Breast epithelium (tissue), 4 donors: Measurements from ENCODE around the gene MCRS1. TPM values are rescaled to one million over a fixed set of nuclear protein-coding genes. Genes with fewer than 3 reads are reported as not detected.
A peak's percentile ranks its signal among the peaks of the same experiment; 100 is the strongest.
"Not testable (repeated sequence)": the region's sequence is repeated elsewhere in the genome, so short reads cannot be mapped to it uniquely, and the experiment has no call there.

ENCODE experiments used
- DNase-seq, 2 donors: peaks; one replicate each; pipeline ENCODE4 v3.0.0-alpha.2; 2019; ENCODE audit warnings: low spot score in 2 of 2
- H3K27ac ChIP-seq, 2 donors: fragments of 200-600 bp; sonication (generic) in 1 of 2; one replicate each; pipeline ENCODE4 v1.5.1; 2016 to 2019; ENCODE audit warnings: mild to moderate bottlenecking in 1 of 2
- H3K27me3 ChIP-seq, 2 donors: fragments of 200-600 bp; sonication (generic) in 1 of 2; one replicate each; pipeline versions ENCODE4 v1.5.1 to v1.6.0; 2017 to 2019; ENCODE audit warnings: control low read depth in 1 of 2, mild to moderate bottlenecking in 1 of 2
- H3K36me3 ChIP-seq: fragments of 200-600 bp; one replicate; pipeline ENCODE4 v1.5.1; 2019
- H3K4me1 ChIP-seq, 2 donors: fragments of 200-600 bp; sonication (generic); one replicate each; pipeline ENCODE4 v1.5.1; 2016 to 2019; ENCODE audit warnings: control low read depth in 1 of 2
- H3K4me3 ChIP-seq, 3 donors: fragments of 200-600 bp; sonication (generic); 1 replicate in 2 of 3; 2 replicates in 1 of 3; pipeline ENCODE4 v1.5.1; 2016 to 2019; ENCODE audit warnings: mild to moderate bottlenecking in 3 of 3, moderate library complexity in 2 of 3
- H3K9me3 ChIP-seq, 2 donors: fragments of 200-600 bp; sonication (generic) in 1 of 2; one replicate each; pipeline ENCODE4 v1.5.1; 2016 to 2019; ENCODE audit warnings: control low read depth in 1 of 2
- POLR2A ChIP-seq: fragments of 450-650 bp; IDR thresholded peaks from one replicate; pipeline ENCODE4 v1.6.1; 2016; ENCODE audit warnings: antibody characterized with exemption, mild to moderate bottlenecking, moderate library complexity
- POLR2AphosphoS5 ChIP-seq, 3 donors: sonication (generic); formaldehyde crosslinking; IDR thresholded peaks; one replicate each; pipeline ENCODE4 v1.6.1; 2017; ENCODE audit warnings: antibody characterized with exemption in 3 of 3
- intact Hi-C: fragments of 100-400 bp; cut with DNase I; formaldehyde crosslinking; loops from one replicate; pipeline ENCODE4 v1.15.1; 2023; ENCODE audit warnings: low total_unique reads
- total RNA-seq, 3 donors: library from RNA; depleted of rRNA; stranded (reverse); fragments of >200 nt; gene quantifications; one replicate each; pipeline ENCODE4 v1.1.0, GENCODE V29; 2016
- TF ChIP-seq, protein P1 (sequence below), 3 donors: fragments of 450-650 bp; IDR thresholded peaks; one replicate each; pipeline ENCODE4 v1.5.1; 2016 to 2017; ENCODE audit warnings: antibody characterized with exemption in 3 of 3, mild to moderate bottlenecking in 3 of 3, moderate library complexity in 3 of 3

The MCRS1 gene
- total RNA-seq, 3 donors from 2014 or later = 37.6 to 52.4 (median 52.1) TPM

DNA sequence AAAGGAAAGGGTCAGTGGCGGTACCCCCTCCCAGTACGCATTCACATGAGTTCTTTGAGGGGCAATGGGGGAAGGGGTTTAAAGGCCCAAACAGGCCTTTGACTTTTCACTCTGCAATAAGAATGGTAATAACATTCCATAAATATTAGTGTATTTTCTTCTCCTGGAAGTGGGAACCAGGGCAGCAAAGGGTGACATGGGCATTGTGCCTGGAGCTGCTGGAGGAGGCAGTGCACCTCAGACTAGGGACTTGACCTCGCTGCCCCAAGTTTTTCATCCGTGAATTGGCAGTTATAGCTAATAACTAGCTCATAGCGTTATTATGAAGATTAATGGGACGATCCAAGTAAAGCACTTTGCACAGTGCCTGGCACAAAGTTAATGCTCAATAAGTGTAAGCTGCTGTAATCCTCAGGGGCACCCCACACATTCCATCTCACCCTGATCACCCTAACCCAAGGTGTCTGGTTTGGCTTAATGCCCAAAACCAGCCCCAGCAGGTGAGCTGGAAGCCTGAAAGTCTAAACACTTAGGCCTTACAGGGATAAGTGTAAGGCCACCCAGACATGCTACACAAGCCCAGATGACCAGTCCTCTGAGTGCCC, 31.9 kb downstream of the MCRS1 start:
- H3K4me1 ChIP-seq = peaks cover 0 to 11% of the 10 kb centered on the region in 2 donors
- H3K9me3 ChIP-seq = no peaks in the 10 kb centered on the region
- peaks cover 2 to 12% of the 10 kb centered on the region in 2 donors for H3K27me3 ChIP-seq
- no peak overlapping the region for H3K4me3 ChIP-seq
- H3K36me3 ChIP-seq = no peaks in the 10 kb centered on the region
- peak in 1 of 2 donors; percentile 13 for DNase-seq
- TF ChIP-seq, protein P1, sequence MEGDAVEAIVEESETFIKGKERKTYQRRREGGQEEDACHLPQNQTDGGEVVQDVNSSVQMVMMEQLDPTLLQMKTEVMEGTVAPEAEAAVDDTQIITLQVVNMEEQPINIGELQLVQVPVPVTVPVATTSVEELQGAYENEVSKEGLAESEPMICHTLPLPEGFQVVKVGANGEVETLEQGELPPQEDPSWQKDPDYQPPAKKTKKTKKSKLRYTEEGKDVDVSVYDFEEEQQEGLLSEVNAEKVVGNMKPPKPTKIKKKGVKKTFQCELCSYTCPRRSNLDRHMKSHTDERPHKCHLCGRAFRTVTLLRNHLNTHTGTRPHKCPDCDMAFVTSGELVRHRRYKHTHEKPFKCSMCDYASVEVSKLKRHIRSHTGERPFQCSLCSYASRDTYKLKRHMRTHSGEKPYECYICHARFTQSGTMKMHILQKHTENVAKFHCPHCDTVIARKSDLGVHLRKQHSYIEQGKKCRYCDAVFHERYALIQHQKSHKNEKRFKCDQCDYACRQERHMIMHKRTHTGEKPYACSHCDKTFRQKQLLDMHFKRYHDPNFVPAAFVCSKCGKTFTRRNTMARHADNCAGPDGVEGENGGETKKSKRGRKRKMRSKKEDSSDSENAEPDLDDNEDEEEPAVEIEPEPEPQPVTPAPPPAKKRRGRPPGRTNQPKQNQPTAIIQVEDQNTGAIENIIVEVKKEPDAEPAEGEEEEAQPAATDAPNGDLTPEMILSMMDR (IDR thresholded peaks at IDR 0.05) = no peak
- intact Hi-C loops = no loop called here
- H3K27ac ChIP-seq = no peak overlapping the region

- TF ChIP-seq, protein P1 (IDR thresholded peaks at IDR 0.05) = no peak
- no peak for TF ChIP-seq POLR2A
- H3K27me3 ChIP-seq = peaks cover 2 to 12% of the 10 kb centered on the region in 2 donors
- H3K27ac ChIP-seq = no peak overlapping the region
- H3K4me1 ChIP-seq = peaks cover 0 to 11% of the 10 kb centered on the region in 2 donors
- intact Hi-C loops = no loop called here
- no peaks in the 10 kb centered on the region for H3K9me3 ChIP-seq
- no peaks in the 10 kb centered on the region for H3K36me3 ChIP-seq
- DNase-seq = no peak
- no peak overlapping the region for H3K4me3 ChIP-seq
Observed at GRCh38 chr12:49534731-49535278, 33.1 kb downstream of the MCRS1 start.

DNA sequence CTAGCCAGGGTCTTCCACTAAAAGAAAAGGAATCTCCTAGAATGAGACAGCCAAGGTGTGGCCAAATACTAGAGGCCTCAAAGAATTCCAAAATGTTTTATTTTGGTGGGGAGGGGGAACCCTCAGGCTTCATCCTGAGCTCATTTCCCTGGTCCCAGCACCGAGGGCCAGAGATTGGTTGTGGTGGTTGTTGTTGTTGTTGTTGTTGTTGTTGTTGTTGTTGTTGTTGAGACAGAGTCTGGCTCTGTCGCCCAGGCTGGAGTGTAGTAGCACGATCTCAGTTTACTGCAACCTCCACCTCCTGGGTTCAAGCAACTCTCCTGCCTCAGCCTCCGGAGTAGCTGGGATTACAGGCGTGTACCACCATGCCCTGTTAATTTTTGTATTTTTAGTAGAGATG, 33.8 kb downstream of the MCRS1 start:
- H3K4me3 ChIP-seq, H3K36me3 ChIP-seq, DNase-seq, H3K27ac ChIP-seq, H3K9me3 ChIP-seq, intact Hi-C loops: not testable (repeated sequence)
- Histone ChIP-seq H3K27me3 (peaks cover 0 to 12% of the 10 kb centered on the region in 2 donors), H3K4me1 (peaks cover 0 to 11% of the 10 kb centered on the region in 2 donors)

GRCh38 chr12:49533331-49533730, 34.6 kb downstream of the MCRS1 start:
- Histone ChIP-seq H3K27ac (no peak overlapping the region), H3K9me3 (no peaks in the 10 kb centered on the region), H3K4me3 (no peak overlapping the region), H3K36me3 (no peaks in the 10 kb centered on the region), H3K27me3 (peaks cover 0 to 7% of the 10 kb centered on the region in 2 donors), H3K4me1 (peaks cover 0 to 10% of the 10 kb centered on the region in 2 donors)
- DNase-seq = no peak
- intact Hi-C loops = no loop called here
- no peak for TF ChIP-seq POLR2AphosphoS5 (IDR thresholded peaks at IDR 0.05)
- TF ChIP-seq, protein P1 (IDR thresholded peaks at IDR 0.05) = no peak
- TF ChIP-seq POLR2A = no peak

GRCh38 chr12:49531745-49532144, 36.2 kb downstream of the MCRS1 start:
- Histone ChIP-seq H3K9me3 (no peaks in the 10 kb centered on the region), H3K27me3 (no peaks in the 10 kb centered on the region), H3K27ac (no peak overlapping the region), H3K4me1 (no peaks in the 10 kb centered on the region), H3K36me3 (no peaks in the 10 kb centered on the region), H3K4me3 (no peak overlapping the region)
- intact Hi-C loops = no loop called here
- TF ChIP-seq POLR2AphosphoS5 (IDR thresholded peaks at IDR 0.05) (no peak), POLR2A (no peak)
- TF ChIP-seq, protein P1 (IDR thresholded peaks at IDR 0.05) = no peak
- DNase-seq = no peak
